ENCODE measurements around the gene BAIAP3.

Gene BAIAP3

GRCh38 chr16:1311212-1311737 lies 22.2 kb upstream of the BAIAP3 start:
- H3K4me3 ChIP-seq (ENCODE audit: low read depth, low read length), result peak overlapping the region; percentile 64
- TF ChIP-seq CTCF (IDR thresholded peaks at IDR 0.05; ENCODE audit: low read depth, low read length, missing control alignments), result no peak
- no peak for DNase-seq (ENCODE audit: low read depth)

GRCh38 chr16:1311738-1312466 lies 21.5 kb upstream of the BAIAP3 start:
- no peak for DNase-seq (ENCODE audit: low read depth)
- H3K4me3 ChIP-seq (ENCODE audit: low read depth, low read length), result peak overlapping the region; percentile 64
- TF ChIP-seq CTCF (IDR thresholded peaks at IDR 0.05; ENCODE audit: low read depth, low read length, missing control alignments), result no peak

- TF ChIP-seq CTCF (IDR thresholded peaks at IDR 0.05; ENCODE audit: low read depth, low read length, missing control alignments), result no peak
- DNase-seq (ENCODE audit: low read depth), result no peak
- H3K4me3 ChIP-seq (ENCODE audit: low read depth, low read length), result no peak overlapping the region
Measured at GRCh38 chr16:1312467-1312816, 21.0 kb upstream of the BAIAP3 start.

GRCh38 chr16:1312903-1313302 lies 20.5 kb upstream of the BAIAP3 start:
- no peak for TF ChIP-seq CTCF (IDR thresholded peaks at IDR 0.05; ENCODE audit: low read depth, low read length, missing control alignments)
- DNase-seq (ENCODE audit: low read depth), result no peak
- H3K4me3 ChIP-seq (ENCODE audit: low read depth, low read length), result no peak overlapping the region

- DNase-seq (ENCODE audit: low read depth), result no peak
- H3K4me3 ChIP-seq (ENCODE audit: low read depth, low read length), result no peak overlapping the region
- no peak for TF ChIP-seq CTCF (IDR thresholded peaks at IDR 0.05; ENCODE audit: low read depth, low read length, missing control alignments)
Measured at GRCh38 chr16:1313721-1314369, 19.6 kb upstream of the BAIAP3 start.

GRCh38 chr16:1314399-1315068 lies 18.9 kb upstream of the BAIAP3 start:
- no peak overlapping the region for H3K4me3 ChIP-seq (ENCODE audit: low read depth, low read length)
- no peak for TF ChIP-seq CTCF (IDR thresholded peaks at IDR 0.05; ENCODE audit: low read depth, low read length, missing control alignments)
- no peak for DNase-seq (ENCODE audit: low read depth)
